ENCODE results near the gene SYPL2. TPM values are rescaled to one million over a fixed set of nuclear protein-coding genes. Genes with fewer than 3 reads are reported as not detected.
A peak's percentile ranks its signal among the peaks of the same experiment; 100 is the strongest.

SYPL2 gene
- total and polyA plus RNA-seq, 2 donors (not counting 1 experiment from before 2014, with no cell fraction given), result 1.7 to 1.8 TPM

DNA sequence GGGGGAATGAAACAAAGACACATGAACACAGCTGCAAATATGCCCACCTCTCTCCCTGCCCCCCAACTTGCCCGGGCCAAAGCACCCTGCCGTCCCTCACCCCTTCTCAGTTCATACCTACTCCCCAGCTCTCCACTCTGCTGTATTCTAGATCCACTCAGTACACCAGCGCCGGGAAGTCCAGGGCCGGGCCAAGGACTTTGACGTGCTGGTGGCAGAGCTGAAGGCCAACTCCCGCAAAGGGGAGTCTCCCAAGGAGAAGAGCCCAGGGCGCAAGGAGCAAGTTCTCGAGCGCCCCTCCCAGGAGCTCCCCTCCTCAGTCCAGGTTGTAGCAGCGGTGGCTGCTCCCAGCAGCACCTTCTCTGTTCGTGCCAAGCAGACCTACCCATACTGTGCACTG lies 22.4 kb downstream of the SYPL2 start:
- no peaks in the 10 kb centered on the region for H3K79me2 ChIP-seq (ENCODE audit: control insufficient read depth, insufficient read depth, low read length)
- no peak for TF ChIP-seq EZH2 (IDR thresholded peaks at IDR 0.05; ENCODE audit: low read length, missing control alignments)
- TF ChIP-seq, protein P1, sequence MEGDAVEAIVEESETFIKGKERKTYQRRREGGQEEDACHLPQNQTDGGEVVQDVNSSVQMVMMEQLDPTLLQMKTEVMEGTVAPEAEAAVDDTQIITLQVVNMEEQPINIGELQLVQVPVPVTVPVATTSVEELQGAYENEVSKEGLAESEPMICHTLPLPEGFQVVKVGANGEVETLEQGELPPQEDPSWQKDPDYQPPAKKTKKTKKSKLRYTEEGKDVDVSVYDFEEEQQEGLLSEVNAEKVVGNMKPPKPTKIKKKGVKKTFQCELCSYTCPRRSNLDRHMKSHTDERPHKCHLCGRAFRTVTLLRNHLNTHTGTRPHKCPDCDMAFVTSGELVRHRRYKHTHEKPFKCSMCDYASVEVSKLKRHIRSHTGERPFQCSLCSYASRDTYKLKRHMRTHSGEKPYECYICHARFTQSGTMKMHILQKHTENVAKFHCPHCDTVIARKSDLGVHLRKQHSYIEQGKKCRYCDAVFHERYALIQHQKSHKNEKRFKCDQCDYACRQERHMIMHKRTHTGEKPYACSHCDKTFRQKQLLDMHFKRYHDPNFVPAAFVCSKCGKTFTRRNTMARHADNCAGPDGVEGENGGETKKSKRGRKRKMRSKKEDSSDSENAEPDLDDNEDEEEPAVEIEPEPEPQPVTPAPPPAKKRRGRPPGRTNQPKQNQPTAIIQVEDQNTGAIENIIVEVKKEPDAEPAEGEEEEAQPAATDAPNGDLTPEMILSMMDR (conservative IDR thresholded peaks at IDR 0.05 in 1 of 2, IDR thresholded peaks at IDR 0.05 in 1 of 2; ENCODE audit: low read depth in 1 of 2, low read length in 2 of 2), result no peak

DNA sequence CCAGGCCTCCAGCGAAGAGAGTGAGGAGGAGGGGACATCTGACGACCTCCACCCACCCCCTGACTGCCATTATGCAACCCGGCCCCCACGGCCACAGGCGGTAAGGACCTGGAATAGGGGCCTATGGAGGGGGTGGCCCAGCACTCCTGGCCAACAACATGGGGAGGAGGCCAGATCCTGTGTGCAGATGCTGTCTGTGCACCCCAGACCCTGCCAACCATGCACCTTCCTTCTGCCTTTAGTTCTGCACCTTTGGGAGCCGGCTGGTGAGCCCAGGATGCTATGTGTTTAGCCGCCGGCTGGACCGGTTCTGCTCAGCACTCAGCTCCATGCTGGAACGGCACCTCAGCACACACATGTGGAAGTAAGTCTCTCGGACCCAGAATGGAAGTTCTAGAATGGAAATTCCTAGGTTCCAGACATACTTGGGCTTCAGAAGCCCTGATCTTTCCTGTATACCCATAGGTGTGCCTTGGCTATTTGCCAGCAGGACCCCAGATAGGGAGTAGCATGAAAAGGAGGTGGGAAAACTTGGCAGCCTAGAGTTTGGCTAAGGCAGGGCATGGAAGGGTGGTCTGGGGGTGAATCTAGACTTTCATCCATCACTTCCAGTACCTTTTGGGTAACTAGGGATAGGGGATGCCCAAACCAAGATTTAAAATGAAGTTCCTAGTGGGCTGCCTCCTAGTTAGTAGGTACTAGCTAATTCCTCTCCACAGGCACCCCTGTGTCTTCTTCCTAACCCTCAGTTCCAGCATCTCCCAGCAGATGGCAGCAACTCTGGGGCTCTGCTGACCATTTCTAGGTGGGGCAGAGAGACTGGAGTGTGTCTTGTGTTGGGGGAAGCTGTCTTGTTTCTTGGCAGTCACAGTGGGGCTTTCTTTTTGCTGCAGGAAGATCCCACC lies 23.9 kb downstream of the SYPL2 start:
- DNase-seq (ENCODE audit: low read depth in 2 of 2), result peak; percentile 39 to 65
- Histone ChIP-seq H3K27ac (ENCODE audit: insufficient read depth, low read length) (no peak overlapping the region), H3K4me1 (ENCODE audit: control insufficient read depth, extremely low read depth, insufficient read depth, low read length) (peaks cover 3% of the 10 kb centered on the region), H3K9me3 (ENCODE audit: control insufficient read depth, insufficient read depth, low read depth, low read length) (no peaks in the 10 kb centered on the region), H2AFZ (ENCODE audit: low read length) (no peak overlapping the region), H3K36me3 (ENCODE audit: control insufficient read depth, insufficient read depth, low read length) (peaks cover 9% of the 10 kb centered on the region), H4K20me1 (ENCODE audit: control insufficient read depth, extremely low read depth, insufficient read depth, low read length) (no peaks in the 10 kb centered on the region), H3K9ac (ENCODE audit: insufficient read depth, low read length) (no peak overlapping the region), H3K4me2 (ENCODE audit: extremely low read depth, insufficient read depth, low read length) (no peak overlapping the region), H3K27me3 (ENCODE audit: control insufficient read depth, insufficient read depth, low read length) (no peaks in the 10 kb centered on the region), H3K4me3 (replicated peaks in 1 of 4; ENCODE audit: control extremely low read depth in 1 of 4, insufficient read depth in 1 of 4, low read depth in 3 of 4, low read length in 4 of 4) (no peak overlapping the region), H3K79me2 (ENCODE audit: control insufficient read depth, insufficient read depth, low read length) (no peaks in the 10 kb centered on the region)
- TF ChIP-seq EZH2 (IDR thresholded peaks at IDR 0.05; ENCODE audit: low read length, missing control alignments), result no peak
- TF ChIP-seq, protein P1 (conservative IDR thresholded peaks at IDR 0.05 in 1 of 2, IDR thresholded peaks at IDR 0.05 in 1 of 2; ENCODE audit: low read depth in 1 of 2, low read length in 2 of 2), result peak; percentile 87 to 95

More for the DNA sequence above, 22.4 kb downstream of the SYPL2 start:
- Histone ChIP-seq H3K9ac (ENCODE audit: insufficient read depth, low read length) (no peak overlapping the region), H3K27me3 (ENCODE audit: control insufficient read depth, insufficient read depth, low read length) (no peaks in the 10 kb centered on the region), H4K20me1 (ENCODE audit: control insufficient read depth, extremely low read depth, insufficient read depth, low read length) (no peaks in the 10 kb centered on the region), H3K4me3 (replicated peaks in 1 of 4; ENCODE audit: control extremely low read depth in 1 of 4, insufficient read depth in 1 of 4, low read depth in 3 of 4, low read length in 4 of 4) (no peak overlapping the region), H3K9me3 (ENCODE audit: control insufficient read depth, insufficient read depth, low read depth, low read length) (no peaks in the 10 kb centered on the region), H2AFZ (ENCODE audit: low read length) (no peak overlapping the region), H3K4me2 (ENCODE audit: extremely low read depth, insufficient read depth, low read length) (no peak overlapping the region), H3K27ac (ENCODE audit: insufficient read depth, low read length) (no peak overlapping the region), H3K36me3 (ENCODE audit: control insufficient read depth, insufficient read depth, low read length) (peaks cover 9% of the 10 kb centered on the region), H3K4me1 (ENCODE audit: control insufficient read depth, extremely low read depth, insufficient read depth, low read length) (peaks cover 2% of the 10 kb centered on the region)
- no peak for DNase-seq (ENCODE audit: low read depth in 2 of 2)

DNA sequence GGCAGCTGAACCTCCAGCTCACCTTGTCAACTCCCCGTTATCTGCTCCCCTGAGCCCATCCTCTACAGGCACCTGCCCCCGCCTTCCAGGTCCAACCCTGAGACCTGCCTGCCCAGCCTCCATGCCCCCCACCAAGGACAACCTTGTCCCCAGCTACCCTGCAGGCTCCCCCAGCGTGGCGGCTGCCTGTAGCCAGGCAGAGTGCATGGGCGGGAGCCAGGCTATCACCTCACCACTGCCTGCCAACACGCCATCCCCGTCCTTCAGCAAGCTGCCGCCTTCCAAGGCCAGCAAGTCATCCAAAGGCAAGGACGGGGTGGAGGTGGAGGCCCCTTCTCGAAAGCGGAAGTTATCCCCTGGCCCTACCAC lies 24.6 kb downstream of the SYPL2 start:
- no peak overlapping the region for H3K27ac ChIP-seq (ENCODE audit: insufficient read depth, low read length)
- TF ChIP-seq, protein P1 (conservative IDR thresholded peaks at IDR 0.05 in 1 of 2, IDR thresholded peaks at IDR 0.05 in 1 of 2; ENCODE audit: low read depth in 1 of 2, low read length in 2 of 2), result no peak
- TF ChIP-seq EZH2 (IDR thresholded peaks at IDR 0.05; ENCODE audit: low read length, missing control alignments), result no peak
- no peak for DNase-seq (ENCODE audit: low read depth in 2 of 2)

More for the DNA sequence above, 24.6 kb downstream of the SYPL2 start:
- H3K4me2 ChIP-seq (ENCODE audit: extremely low read depth, insufficient read depth, low read length), result no peak overlapping the region
- H3K9ac ChIP-seq (ENCODE audit: insufficient read depth, low read length), result no peak overlapping the region
- peaks cover 3% of the 10 kb centered on the region for H3K4me1 ChIP-seq (ENCODE audit: control insufficient read depth, extremely low read depth, insufficient read depth, low read length)
- H3K79me2 ChIP-seq (ENCODE audit: control insufficient read depth, insufficient read depth, low read length), result no peaks in the 10 kb centered on the region
- no peak overlapping the region for H2AFZ ChIP-seq (ENCODE audit: low read length)
- no peaks in the 10 kb centered on the region for H3K9me3 ChIP-seq (ENCODE audit: control insufficient read depth, insufficient read depth, low read depth, low read length)
- H3K27me3 ChIP-seq (ENCODE audit: control insufficient read depth, insufficient read depth, low read length), result no peaks in the 10 kb centered on the region
- H3K36me3 ChIP-seq (ENCODE audit: control insufficient read depth, insufficient read depth, low read length), result peaks cover 9% of the 10 kb centered on the region
- no peaks in the 10 kb centered on the region for H4K20me1 ChIP-seq (ENCODE audit: control insufficient read depth, extremely low read depth, insufficient read depth, low read length)
- H3K4me3 ChIP-seq (replicated peaks in 1 of 4; ENCODE audit: control extremely low read depth in 1 of 4, insufficient read depth in 1 of 4, low read depth in 3 of 4, low read length in 4 of 4), result no peak overlapping the region
